GM19193 (cell line): ENCODE data around the gene MYBL2.

ENCODE experiments used
- POLR2A ChIP-seq: IDR thresholded peaks from 4 replicates; pipeline ENCODE4 v1.6.1; 2011; ENCODE audit not compliant: insufficient read depth, insufficient read length; ENCODE audit errors: extremely low read depth

Gene MYBL2

GRCh38 chr20:43680981-43681380 is 14.1 kb downstream of the MYBL2 start:
- TF ChIP-seq POLR2A: no peak

DNA sequence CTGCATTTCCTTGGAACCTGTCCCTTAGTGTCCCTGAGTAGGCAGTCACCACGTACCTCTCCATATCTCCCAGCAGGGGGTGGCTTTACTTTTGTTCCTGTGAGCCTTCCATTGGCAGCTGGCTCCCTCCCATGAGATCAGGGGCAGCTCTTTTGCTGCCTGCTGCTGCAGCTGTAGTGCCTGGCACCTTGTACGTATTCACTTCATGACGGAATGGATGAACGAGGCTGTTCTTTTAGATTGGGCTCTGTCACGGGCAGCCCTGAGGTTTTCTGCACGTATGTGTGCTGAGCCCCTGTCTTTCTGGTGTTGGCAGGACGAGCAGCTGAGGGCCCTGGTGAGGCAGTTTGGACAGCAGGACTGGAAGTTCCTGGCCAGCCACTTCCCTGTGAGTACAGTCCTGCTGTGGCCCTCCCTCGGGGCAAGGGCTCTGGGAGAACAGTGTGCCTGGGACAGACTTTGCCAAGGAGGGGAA is 14.6 kb downstream of the MYBL2 start:
- TF ChIP-seq POLR2A: peak; percentile 40

DNA sequence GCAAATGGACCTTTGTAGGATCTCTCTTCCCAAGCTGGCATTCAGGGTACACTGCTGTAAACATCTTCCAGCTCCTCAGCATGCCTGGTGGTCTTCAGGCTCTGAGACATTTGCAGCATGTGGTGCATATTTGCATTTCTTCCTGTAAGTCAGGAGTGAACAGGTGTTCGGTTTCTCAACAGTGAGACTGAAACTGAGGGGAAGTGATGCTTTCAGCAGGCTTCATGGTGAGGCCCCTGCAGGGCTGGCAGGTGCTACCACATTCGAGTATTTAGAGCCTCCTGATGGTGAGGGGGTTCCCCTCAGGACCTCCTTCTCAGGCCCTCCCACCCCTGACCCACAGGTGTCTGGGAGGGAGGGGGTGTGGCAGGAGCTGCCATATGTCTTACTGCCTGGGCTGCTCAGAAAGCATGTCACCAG is 15.1 kb downstream of the MYBL2 start:
- peak; percentile 21 for TF ChIP-seq POLR2A

DNA sequence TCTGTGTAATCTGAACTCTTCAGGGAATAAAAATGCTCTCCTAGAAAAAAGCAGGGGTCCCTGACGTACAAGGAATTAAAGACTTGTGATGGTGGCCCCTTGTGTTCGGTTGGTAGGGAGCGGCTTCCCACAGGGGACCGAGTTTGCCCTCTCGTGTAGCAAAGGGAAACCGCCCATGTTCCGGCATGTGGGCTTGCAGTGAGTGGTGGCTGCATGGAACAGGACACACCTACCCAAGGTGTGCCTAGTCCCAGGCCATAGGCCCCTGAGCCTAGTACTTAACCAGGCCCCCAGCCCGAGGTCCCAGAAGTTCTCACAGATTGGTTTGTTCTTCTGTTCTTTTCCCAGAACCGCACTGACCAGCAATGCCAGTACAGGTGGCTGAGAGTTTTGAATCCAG is 15.5 kb downstream of the MYBL2 start:
- TF ChIP-seq POLR2A: no peak

DNA sequence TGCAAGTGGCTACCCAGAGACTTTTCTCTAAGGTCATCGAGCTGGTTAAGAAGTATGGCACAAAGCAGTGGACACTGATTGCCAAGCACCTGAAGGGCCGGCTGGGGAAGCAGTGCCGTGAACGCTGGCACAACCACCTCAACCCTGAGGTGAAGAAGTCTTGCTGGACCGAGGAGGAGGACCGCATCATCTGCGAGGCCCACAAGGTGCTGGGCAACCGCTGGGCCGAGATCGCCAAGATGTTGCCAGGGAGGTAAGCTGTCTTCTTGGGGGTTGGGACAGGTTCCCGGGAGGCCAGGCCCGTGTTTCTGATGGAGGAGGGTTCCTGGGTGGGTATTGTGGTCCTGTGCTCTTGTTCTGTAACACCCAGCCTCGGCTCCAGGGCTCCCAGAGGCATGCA is 19.9 kb downstream of the MYBL2 start:
- TF ChIP-seq POLR2A: no peak

- TF ChIP-seq POLR2A: no peak
Measured at GRCh38 chr20:43689165-43689564, 22.3 kb downstream of the MYBL2 start.

DNA sequence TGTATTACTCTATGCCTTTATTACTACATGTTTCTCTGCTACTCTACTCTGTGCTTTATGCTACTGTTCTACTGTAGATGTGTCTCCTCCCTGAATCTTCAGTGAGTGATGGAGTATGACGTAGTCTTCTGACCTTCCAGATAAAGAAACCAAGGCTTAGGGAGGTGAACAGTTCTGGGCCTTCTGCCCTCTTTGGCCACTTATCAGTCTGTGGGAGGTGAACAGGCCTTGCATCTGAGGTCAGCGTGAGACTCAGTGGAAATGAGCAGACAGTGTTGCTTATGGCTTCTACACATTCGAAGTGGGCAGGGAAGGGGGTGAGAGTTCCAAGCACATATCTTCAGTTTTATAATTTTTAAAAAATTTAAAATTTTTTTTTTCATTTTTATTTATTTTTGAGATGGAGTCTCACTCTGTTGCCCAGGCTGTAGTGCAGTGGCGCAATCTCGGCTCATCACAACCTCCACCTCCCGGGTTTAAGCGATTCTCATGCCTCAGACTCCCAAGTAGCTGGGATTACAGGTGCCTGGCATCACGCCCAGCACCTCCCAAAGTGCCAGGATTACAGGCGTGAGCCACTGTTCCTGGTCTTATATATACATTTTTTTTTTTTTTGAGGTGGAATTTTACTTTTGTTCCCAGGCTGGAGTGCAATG is 24.2 kb downstream of the MYBL2 start:
- no peak for TF ChIP-seq POLR2A

- TF ChIP-seq POLR2A: no peak
Measured at GRCh38 chr20:43691928-43692524, 25.1 kb downstream of the MYBL2 start.

GRCh38 chr20:43694763-43695162 is 27.8 kb downstream of the MYBL2 start:
- TF ChIP-seq POLR2A: no peak

GRCh38 chr20:43695571-43695970 is 28.7 kb downstream of the MYBL2 start:
- no peak for TF ChIP-seq POLR2A

DNA sequence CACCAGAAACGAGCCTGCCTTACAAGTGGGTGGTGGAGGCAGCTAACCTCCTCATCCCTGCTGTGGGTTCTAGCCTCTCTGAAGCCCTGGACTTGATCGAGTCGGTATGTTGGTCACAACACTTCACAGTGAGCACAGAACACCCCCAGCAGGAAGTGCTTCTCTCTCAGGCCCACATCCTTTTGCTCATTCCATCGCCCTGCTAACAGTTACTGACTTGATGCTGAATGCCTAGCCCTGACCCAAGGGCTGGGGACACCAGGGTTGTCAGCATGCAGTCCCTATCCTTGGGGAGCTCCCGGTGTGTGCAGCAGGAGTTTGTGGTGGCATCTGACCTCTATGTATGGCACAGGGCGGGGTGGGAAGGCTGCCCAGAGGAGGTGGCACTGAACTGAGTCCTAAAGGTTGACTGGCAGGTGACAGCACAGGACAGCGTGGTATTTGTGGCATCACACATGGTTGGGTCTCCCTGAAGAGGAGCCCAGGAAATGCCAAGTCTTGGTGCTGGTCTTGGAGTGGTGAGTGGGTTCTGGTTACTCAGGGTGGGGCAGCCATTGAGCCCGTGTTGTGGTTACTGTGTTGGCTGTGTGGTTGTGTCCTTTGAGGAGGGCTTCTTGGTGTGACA is 33.1 kb downstream of the MYBL2 start:
- TF ChIP-seq POLR2A: no peak

DNA sequence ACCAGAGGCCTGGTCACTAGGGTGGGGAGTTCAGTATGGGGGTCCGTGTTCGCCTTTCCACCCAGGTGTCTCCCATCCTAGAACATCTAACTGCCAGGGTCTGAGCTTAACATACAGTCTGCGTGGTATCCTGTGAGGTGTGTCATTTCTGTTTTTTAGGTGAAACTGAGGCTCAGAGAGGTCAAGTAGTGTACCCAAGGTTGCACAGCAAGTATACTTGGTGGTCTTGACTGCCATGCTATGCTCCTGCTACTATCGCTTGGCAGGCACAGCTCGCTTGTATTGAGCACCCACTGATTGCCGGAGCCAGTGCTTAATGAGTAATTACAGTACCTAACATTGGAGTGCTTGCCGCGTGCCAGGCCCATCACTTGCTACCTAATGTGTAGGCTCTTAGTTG is 33.7 kb downstream of the MYBL2 start:
- no peak for TF ChIP-seq POLR2A

GRCh38 chr20:43702502-43702901 is 35.6 kb downstream of the MYBL2 start:
- no peak for TF ChIP-seq POLR2A

- no peak for TF ChIP-seq POLR2A
Measured at GRCh38 chr20:43710370-43711044, 43.6 kb downstream of the MYBL2 start.

DNA sequence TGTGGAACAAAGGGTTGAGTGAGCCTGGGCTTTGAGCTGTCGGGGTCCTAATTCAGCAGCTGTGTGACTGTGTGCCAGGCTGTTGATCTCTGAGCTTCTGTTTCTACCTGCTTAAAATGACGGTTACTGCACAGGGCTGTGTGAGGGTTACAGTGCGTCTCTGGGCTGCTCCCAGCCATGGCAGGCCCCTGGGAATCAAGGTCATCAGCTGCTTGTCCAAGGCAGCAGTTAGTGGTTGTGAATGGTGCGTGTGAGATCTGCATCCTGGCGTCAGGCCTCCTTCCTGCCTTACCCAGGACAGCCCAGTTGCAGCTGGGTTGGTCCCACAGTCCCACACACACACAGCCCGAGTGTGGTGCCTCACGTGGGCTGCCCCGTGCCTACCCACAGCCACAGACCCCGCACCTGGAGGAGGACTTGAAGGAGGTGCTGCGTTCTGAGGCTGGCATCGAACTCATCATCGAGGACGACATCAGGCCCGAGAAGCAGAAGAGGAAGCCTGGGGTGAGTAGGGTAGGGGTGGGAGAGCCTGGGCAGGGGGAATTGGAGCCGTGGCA is 44.3 kb downstream of the MYBL2 start:
- no peak for TF ChIP-seq POLR2A
